HL-60 (cell line): ENCODE results near the gene BECN2.

Experiments used
- DNase-seq, 2 experiments: peaks; one replicate each; pipeline ENCODE4 v3.0.0-alpha.2; 2010 to 2020; ENCODE audit warnings: low read depth in 1 of 2, low spot score in 1 of 2
- H3K27ac ChIP-seq: fragments of 250-450 bp; sonication (Bioruptor Pico); replicated peaks from 2 replicates; pipeline ENCODE4 v1.5.1; 2020; ENCODE audit warnings: mild to moderate bottlenecking, moderate library complexity
- H3K27me3 ChIP-seq: fragments of 250-450 bp; sonication (Bioruptor Pico); 2 replicates; pipeline ENCODE4 v1.5.1; 2021; ENCODE audit warnings: mild to moderate bottlenecking, moderate library complexity; ENCODE audit not compliant: insufficient read depth, poor library complexity, severe bottlenecking
- H3K4me3 ChIP-seq: replicated peaks from 2 replicates; pipeline ENCODE4 v1.5.1; 2011; ENCODE audit warnings: mild to moderate bottlenecking, control low read depth, low read length; ENCODE audit not compliant: insufficient read depth
- GABPA ChIP-seq: IDR thresholded peaks from 2 replicates; pipeline ENCODE4 v1.6.1; 2012; ENCODE audit warnings: low read depth
- POLR2AphosphoS5 ChIP-seq: IDR thresholded peaks from 2 replicates; pipeline ENCODE4 v1.6.1; 2012; ENCODE audit warnings: low read depth
- SPI1 ChIP-seq: IDR thresholded peaks from 2 replicates; pipeline ENCODE4 v1.6.1; 2012; ENCODE audit warnings: low read depth, mild to moderate bottlenecking, borderline replicate concordance
- TF ChIP-seq, protein P1 (sequence below): IDR thresholded peaks from one replicate; pipeline ENCODE4 v1.5.1; 2011; ENCODE audit warnings: low read length, control low read depth, inconsistent platforms; ENCODE audit not compliant: insufficient read depth
- TF ChIP-seq, protein P2 (sequence below): IDR thresholded peaks from 2 replicates; pipeline ENCODE4 v1.6.1; 2012; ENCODE audit warnings: low read depth; ENCODE audit not compliant: insufficient replicate concordance

Gene BECN2

GRCh38 chr1:241976229-241976628, 18.7 kb downstream of the BECN2 start:
- TF ChIP-seq, protein P1, sequence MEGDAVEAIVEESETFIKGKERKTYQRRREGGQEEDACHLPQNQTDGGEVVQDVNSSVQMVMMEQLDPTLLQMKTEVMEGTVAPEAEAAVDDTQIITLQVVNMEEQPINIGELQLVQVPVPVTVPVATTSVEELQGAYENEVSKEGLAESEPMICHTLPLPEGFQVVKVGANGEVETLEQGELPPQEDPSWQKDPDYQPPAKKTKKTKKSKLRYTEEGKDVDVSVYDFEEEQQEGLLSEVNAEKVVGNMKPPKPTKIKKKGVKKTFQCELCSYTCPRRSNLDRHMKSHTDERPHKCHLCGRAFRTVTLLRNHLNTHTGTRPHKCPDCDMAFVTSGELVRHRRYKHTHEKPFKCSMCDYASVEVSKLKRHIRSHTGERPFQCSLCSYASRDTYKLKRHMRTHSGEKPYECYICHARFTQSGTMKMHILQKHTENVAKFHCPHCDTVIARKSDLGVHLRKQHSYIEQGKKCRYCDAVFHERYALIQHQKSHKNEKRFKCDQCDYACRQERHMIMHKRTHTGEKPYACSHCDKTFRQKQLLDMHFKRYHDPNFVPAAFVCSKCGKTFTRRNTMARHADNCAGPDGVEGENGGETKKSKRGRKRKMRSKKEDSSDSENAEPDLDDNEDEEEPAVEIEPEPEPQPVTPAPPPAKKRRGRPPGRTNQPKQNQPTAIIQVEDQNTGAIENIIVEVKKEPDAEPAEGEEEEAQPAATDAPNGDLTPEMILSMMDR, result no peak
- TF ChIP-seq POLR2AphosphoS5, result no peak
- TF ChIP-seq SPI1, result no peak
- TF ChIP-seq GABPA, result no peak
- TF ChIP-seq, protein P2, sequence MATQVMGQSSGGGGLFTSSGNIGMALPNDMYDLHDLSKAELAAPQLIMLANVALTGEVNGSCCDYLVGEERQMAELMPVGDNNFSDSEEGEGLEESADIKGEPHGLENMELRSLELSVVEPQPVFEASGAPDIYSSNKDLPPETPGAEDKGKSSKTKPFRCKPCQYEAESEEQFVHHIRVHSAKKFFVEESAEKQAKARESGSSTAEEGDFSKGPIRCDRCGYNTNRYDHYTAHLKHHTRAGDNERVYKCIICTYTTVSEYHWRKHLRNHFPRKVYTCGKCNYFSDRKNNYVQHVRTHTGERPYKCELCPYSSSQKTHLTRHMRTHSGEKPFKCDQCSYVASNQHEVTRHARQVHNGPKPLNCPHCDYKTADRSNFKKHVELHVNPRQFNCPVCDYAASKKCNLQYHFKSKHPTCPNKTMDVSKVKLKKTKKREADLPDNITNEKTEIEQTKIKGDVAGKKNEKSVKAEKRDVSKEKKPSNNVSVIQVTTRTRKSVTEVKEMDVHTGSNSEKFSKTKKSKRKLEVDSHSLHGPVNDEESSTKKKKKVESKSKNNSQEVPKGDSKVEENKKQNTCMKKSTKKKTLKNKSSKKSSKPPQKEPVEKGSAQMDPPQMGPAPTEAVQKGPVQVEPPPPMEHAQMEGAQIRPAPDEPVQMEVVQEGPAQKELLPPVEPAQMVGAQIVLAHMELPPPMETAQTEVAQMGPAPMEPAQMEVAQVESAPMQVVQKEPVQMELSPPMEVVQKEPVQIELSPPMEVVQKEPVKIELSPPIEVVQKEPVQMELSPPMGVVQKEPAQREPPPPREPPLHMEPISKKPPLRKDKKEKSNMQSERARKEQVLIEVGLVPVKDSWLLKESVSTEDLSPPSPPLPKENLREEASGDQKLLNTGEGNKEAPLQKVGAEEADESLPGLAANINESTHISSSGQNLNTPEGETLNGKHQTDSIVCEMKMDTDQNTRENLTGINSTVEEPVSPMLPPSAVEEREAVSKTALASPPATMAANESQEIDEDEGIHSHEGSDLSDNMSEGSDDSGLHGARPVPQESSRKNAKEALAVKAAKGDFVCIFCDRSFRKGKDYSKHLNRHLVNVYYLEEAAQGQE, result no peak
- Histone ChIP-seq H3K27me3 (no peaks in the 10 kb centered on the region), H3K27ac (no peak overlapping the region), H3K4me3 (no peak overlapping the region)
- no peak for DNase-seq

- Histone ChIP-seq H3K27me3 (no peaks in the 10 kb centered on the region), H3K27ac (no peak overlapping the region), H3K4me3 (no peak overlapping the region)
- no peak for DNase-seq
- TF ChIP-seq, protein P1, result no peak
- TF ChIP-seq, protein P2, result no peak
- TF ChIP-seq GABPA (no peak), POLR2AphosphoS5 (no peak), SPI1 (no peak)
Observed at GRCh38 chr1:241979071-241979470, 21.5 kb downstream of the BECN2 start.

GRCh38 chr1:241979926-241980325, 22.4 kb downstream of the BECN2 start:
- Histone ChIP-seq H3K4me3 (no peak overlapping the region), H3K27me3 (no peaks in the 10 kb centered on the region), H3K27ac (no peak overlapping the region)
- no peak for DNase-seq
- no peak for TF ChIP-seq GABPA
- TF ChIP-seq, protein P2, result no peak
- TF ChIP-seq SPI1, result no peak
- no peak for TF ChIP-seq POLR2AphosphoS5
- TF ChIP-seq, protein P1, result no peak
